CD4-positive, alpha-beta T cell treated with Interleukin-4 for 4 hours (primary cell): Measurements from ENCODE around the gene RNU1-4.
"Not testable (repeated sequence)": the region's sequence is repeated elsewhere in the genome, so short reads cannot be mapped to it uniquely, and the experiment has no call there.

Source experiments
- DNase-seq: peaks from one replicate; pipeline ENCODE4 v3.0.0-alpha.2; 2020

The RNU1-4 gene

DNA sequence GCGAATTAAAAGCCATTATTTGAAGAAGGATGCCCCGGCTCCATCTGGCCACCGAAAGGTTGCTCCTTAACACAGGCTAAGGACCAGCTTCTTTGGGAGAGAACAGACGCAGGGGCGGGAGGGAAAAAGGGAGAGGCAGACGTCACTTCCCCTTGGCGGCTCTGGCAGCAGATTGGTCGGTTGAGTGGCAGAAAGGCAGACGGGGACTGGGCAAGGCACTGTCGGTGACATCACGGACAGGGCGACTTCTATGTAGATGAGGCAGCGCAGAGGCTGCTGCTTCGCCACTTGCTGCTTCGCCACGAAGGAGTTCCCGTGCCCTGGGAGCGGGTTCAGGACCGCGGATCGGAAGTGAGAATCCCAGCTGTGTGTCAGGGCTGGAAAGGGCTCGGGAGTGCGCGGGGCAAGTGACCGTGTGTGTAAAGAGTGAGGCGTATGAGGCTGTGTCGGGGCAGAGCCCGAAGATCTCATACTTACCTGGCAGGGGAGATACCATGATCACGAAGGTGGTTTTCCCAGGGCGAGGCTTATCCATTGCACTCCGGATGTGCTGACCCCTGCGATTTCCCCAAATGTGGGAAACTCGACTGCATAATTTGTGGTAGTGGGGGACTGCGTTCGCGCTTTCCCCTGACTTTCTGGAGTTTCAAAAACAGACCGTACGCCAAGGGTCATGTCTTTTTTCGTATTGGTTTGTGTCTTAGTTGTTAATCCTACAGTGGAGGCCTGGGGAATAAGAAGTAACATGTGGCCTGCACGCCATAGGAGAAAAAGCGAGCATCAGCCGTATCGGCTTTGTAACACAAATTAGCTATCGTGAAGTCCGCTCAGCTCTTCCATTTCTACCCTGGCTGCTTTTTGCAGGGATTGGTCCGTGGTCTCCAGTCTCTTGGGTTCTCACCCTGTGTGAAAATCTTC is at the start of gene RNU1-4:
Gene RNU1-4 (plus strand): TSS at position 470 of the 918 bp plus-strand sequence.
- not testable (repeated sequence) for DNase-seq

DNA sequence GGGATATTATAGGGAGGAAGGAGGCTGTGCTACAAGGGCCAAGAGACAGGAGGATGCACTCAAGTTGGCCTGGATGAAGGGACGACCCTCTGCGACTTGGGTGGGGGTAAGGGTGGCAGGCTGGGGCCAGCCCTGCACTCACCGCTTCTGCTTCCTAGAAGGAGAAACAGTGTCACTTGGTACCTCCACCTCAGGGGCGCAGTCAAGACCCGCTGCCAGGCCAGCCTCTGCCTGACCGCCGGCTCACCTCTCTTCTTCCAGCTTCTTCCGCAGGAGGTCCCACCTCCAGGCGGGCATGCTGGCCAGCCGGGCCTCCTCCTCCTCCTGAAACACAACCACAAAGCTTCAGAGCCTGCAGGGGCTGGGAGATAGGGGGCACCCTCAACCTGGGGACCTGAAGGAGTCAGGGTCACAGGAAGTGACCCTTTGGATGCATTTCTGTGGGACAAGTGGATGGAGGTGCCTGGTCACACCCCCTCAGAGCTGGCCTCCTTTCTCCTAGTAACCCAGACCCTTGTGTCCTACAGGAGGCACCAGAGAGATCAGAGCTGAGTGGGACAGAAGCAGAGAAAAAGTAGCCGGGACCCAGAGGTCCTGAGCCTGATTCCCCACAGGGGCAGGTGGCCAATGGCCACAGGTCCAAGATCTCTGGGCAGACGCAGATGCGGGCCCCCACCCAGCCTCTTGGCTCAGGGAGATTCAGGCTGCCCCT is 49.2 kb upstream of the RNU1-4 start:
- not testable (repeated sequence) for DNase-seq

DNA sequence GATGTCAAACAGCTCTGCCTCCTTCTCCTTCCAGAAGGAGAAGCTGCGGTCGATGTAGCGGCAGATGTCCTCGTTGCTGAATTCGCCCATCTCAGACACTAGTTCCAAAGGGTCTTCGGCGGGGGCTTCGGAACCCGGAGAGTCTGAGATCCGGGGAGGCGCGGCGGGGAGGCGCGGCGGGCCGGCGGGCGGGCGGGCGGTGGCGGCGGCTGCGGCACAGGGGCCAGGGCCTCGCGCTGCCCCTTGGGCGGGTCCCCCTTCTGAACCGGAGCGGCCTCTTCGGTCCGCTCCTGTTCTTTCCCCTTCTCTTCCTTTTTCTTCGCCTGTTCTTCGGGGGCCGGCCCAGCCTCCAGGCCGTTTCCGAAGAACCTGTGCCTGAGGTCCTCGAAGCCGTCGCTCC is 48.0 kb upstream of the RNU1-4 start:
- DNase-seq: not testable (repeated sequence)

DNA sequence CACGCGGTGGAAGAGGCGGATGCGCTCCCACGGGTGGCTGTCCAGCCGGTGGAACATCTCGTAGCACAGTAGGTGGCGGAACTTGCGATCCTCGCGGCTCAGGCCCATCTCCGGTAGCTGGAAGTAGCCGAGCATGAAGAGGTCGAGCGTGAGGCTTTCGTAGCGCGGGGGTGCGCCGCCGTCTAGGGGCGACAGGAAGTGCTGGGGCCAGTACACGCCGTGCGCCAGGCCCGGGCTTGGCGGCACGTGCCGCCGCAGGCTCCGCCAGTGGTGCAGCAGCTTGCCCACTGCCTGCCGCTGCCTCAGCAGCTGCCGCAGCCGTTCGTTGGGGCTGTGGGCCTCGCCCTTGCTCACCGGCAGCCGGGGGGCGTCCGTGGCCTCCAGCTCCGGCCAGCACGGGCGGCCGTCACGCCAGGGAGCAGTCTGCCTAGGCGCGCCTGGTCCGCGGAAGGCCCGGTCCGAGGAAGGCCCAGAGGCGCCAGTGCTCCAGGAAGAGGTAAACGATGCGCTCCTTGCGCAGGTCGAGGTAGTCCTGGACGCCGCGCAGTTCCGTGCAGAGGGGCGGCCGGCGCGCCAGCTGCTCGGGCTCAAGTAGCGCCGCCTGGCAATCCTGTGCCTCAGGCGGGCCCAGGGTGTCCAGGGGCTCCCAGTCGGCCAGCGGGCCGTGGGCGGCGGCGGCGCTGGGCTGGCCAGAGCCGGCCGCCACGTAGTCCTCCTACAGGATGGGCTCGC is 47.4 kb upstream of the RNU1-4 start:
- DNase-seq: not testable (repeated sequence)

DNA sequence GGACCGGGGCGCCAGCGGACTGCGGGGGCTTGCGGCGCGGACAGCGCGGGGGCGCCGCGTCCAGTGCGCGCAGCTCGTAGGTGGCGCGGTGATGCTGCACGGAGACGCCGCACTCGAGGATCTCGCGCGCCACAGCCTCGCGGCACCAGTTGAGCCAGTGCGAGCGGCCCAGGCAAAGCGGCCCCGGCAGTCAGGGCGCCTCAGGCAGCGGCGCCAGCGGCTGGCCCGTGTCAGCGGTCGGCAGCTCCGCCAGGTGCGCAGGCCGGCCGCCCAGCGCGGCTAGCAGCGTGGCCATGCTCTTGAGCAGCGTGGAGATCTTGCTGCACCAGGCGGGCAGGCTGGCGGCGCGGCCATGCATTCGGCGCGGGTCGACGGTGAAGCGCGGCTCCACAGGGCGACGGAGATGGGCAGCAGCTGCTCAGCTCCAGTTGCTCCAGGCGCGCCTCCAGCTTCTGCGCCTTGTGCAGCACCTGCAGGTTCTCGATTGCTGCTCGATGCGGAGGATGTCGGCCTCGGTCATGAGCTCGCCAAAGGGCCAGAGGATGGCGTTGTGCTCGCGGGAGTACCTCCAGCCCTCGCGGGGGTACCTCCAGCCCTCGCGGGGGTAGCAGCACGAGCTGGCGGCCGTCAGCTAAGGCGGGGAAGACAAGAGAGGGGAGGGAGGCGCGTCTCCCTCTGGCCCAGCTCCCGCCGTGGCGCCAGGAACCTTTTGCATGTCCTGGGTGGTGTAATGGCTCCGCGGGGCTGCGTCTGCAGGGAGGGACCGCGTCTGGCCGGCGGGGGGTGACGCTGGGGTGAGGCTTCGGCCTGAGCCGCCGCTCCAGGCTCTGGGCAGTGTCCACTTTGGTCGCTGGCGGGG is 46.6 kb upstream of the RNU1-4 start:
- DNase-seq: not testable (repeated sequence)

DNA sequence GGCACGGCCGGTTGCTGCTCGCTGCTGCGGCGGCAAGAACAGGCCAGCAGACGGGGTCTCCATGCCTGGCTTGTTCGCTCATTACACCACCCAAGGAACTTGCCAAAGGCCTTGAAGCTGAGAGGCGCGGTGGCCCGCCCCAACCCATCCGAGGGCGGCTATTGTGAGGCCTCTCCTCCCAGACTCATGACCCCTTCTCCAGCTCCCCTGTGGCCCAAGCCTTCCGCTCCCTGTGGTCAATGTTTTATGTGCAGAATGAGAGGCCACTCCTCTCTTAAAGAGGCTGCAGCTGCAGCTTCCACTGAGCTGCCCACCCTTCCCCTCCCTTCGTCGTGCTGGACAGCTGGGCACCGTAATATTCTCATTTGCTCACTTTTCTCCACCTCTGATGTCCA is 46.0 kb upstream of the RNU1-4 start:
- not testable (repeated sequence) for DNase-seq

DNA sequence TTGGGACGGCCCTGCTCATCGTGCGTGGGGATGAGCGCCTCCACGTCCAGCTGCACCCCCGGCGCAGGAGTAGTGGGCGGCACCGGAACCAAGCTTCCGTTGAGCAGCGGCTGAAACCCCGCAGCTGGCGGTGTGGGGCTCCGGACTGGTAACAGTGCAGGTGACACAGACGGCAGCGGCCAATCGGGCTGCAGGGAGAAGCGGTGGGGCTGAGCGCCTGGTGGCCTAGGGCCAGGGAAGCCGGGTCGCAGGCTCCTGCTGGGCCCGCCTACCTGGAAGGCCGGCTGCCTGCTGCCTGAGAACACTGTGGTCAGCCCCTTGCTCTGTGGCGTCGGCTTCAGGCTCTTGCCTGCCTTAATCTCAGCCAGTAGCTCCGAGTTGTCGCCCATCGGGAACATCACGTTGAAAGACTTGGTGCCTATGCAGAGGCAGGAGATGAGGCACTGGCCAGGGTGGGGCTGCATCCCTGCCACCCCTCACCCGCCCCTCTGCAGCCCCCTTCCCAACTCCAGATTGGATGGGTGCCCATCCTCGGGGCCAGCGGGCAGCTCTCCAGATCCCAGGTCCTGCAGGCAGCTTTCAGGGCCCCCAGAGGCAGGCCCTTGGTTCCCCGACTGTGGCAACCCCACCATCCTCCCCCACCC is 43.7 kb upstream of the RNU1-4 start:
- not testable (repeated sequence) for DNase-seq

DNA sequence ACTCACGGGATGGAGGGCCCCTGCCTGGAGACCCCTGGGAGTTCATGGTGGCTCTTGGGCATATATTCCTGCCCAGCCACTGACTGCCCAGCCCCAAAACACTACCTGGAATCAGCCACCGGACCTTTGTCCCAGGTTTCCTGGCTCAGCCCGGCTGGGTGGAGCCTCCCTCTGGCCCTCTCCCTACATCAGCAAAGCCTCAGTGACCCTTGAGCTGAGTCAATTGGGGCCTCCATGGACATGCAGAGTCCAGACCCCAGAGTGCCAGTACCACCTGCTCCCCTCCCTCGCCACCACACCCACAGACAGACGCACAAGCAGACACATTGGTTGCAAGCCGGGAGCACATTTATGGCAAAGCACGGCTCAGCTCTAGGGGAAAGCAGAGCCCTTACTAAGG is 43.2 kb upstream of the RNU1-4 start:
- not testable (repeated sequence) for DNase-seq

DNA sequence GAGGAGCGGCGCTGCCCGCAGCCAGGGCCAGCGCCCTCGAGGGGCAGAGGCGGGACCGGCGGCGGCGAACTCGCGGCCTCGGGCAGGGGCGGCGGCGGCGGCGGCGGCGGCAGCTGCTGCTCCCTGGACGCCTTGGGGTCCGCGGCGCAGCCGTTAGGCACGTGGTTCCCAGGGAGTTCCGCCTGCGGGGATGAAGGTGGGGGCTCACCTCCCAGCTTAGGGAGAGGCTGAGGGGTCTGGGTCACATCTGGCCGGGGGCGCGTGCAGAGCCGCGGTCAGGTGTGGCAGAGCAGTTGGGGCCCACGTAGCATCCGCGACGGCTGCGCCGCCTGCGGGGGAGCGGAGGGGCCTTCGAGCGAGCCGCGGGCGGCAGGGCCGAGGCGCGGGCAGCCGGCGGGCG is 40.9 kb upstream of the RNU1-4 start:
- DNase-seq: not testable (repeated sequence)

DNA sequence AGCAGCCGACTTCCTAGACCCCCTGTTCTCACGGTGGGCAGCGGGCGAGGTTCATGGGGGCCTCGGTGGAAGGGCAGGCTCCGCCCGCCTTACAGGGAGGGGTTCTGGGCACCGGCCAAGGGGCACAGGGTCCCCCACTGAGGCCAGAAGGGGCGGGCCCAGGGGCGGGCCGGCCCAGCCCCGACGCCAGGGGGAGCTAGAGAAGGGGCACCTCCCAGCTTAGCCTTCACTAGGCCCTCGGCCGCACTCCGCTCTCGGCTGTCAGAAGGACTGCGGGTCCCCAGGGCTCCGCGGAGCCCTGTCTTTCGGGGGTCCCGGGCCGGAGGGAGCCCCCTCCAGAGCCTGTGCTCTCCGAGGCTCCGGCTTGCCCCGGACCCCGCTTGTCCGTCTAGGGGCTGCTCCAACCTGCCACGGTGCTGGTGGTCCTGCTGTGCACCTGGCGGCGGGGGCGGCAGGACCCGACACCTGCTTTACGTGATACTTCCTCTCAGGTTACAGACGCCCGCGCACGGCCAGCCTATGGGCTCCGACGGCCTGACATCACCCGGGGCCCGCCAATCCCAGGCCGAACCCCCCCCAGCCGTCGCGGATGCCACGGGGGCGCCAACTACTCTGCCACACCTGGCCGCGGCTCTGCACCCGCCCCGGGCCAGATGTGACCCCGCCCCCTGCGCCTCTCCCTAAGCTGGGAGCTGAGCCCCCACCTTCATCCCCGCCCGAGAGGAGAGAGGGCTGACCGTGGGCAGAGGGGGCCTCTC is 40.0 kb upstream of the RNU1-4 start:
- not testable (repeated sequence) for DNase-seq

DNA sequence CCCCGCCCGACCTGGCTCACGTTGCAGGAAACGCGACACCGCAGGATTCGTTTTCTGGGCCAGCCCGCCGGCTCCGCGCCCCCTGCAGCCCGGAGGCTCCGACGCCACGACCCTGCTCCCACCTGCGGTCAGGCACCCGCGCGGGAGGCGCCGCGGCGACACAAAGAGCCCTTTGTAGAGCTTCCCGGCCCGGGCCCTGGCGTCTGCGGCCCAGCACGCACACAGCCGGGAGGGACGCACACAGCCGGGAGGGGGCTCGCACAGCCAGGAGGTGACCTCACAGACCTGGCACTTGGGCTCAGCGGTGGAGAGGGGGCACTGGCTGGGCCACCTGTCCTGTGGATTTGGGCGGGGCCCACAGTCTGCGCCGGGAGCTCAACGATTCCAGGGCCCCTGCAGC is 39.1 kb upstream of the RNU1-4 start:
- not testable (repeated sequence) for DNase-seq

DNA sequence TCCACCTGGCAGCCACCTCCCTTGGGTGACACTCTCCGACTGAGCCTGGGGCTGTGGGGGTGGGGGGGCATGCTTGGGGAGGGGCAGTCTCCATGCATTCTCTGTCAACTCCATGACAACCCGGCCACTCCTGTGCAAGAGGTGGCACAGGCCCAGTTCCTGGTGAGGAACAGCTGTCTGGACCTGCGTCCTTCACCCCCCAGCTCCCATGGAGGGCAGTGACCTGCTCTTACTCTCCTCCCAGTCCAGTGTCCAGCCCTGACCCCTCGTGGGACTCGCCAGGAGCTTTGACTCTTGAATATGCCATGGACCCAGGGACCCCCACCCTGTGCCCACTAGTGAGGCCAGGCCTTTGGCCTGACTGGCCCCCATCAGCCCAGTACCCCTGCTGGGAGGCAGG is 38.0 kb upstream of the RNU1-4 start:
- not testable (repeated sequence) for DNase-seq

DNA sequence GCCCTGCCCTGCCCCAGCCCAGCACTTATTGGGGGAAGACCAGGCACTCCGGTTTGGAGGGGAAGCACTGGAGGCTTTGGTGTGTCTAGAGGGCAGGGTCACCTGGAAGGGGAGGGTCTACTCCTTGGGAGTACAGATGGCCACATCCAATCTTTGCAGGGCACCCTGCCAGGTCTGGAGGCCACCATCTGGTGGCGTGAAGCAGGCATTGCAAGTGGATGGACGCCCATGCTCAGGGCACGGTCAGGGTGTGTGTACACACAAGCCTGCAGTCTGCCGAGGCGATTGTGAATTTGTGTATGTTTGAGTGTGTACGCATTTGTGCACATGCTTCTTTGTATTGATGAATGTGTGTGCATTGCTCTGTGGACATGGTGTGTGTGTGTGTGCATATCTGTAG is 37.2 kb upstream of the RNU1-4 start:
- DNase-seq: not testable (repeated sequence)

DNA sequence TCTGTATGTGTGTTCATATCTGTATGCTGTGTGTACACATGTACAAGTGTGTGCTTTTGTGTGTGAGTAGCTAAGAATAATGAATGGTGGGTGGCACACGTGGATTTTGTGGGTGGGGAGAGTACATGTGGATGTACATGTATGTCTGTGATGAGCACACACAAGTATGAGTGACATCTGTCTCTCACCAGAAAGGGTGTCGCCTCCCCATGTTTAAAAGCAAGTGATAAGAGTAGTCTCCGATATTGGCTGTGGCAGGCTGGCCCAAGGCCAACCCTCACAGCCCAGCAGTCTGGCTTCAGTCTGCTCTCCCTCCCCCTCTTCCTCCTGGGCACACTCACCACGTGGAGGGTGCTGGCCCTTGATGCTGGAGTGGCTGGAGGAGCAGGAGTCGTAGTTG is 36.7 kb upstream of the RNU1-4 start:
- not testable (repeated sequence) for DNase-seq

DNA sequence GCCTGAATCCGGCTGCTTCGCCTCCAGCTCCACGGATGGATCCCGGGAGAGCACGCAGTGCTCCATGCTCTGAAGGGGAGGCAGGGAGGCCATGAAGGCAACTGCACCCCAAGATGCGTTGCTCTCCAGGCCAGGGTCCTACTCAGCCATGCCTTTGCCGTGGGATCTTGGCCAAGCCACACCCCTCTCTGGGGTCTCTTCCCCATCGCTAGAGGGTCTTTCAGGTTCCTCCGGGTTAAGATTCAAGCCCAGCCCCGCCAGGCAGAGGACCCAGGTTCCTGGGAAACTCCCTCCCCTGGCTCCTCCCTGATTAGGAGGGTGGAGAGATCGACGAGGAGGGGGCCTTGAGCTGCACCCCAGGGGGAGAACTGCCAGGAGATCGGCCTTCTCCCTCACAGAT is 36.2 kb upstream of the RNU1-4 start:
- not testable (repeated sequence) for DNase-seq

DNA sequence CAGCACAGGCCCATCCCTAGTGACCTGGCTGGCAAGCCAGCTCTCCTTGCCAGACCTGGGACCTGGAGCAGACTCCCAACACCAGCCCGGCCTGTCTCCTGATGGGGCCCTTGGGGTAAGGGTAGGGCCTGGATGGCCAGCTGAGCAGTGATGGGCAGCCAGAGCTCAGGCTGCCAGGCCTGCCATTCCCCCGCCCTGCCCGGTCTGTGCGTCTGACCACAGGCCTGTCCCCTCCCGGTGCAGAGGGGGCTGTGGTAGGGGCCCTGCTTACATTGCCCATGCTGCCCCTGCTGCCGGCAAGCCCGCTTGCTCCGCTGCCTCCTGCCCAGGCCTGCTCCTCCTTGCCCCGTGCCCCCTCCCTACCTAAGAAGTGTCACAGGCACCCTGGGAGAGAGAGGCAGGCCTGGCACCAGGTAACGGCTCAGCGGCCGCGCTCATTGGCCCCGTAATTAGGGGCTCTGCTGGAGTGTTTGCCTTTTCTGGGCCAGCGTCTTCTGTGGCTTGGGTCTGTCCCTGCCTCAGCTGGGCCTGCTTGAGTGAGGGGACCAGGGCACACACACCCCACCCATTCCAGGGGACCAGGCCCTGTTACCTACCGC is 35.7 kb upstream of the RNU1-4 start:
- not testable (repeated sequence) for DNase-seq

DNA sequence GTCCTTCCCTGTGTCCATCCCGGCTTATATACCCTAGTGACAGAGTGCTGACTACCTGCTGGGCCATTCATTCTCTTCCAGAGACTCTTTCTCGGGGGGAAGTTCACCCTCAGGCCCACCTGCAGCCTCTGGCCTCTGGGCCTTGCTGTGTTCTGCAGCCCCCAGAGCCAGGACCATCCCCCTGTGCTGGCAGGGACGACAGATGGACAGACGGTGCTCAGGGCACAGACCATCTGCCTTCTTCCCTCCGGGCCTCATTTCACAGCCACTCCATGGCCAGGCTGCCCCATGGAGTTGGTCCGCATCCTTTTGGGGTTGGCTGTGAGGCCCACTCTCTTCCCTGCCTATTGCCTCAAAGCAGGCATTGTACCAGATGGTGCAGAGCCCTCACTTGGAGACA is 34.0 kb upstream of the RNU1-4 start:
- DNase-seq: not testable (repeated sequence)

DNA sequence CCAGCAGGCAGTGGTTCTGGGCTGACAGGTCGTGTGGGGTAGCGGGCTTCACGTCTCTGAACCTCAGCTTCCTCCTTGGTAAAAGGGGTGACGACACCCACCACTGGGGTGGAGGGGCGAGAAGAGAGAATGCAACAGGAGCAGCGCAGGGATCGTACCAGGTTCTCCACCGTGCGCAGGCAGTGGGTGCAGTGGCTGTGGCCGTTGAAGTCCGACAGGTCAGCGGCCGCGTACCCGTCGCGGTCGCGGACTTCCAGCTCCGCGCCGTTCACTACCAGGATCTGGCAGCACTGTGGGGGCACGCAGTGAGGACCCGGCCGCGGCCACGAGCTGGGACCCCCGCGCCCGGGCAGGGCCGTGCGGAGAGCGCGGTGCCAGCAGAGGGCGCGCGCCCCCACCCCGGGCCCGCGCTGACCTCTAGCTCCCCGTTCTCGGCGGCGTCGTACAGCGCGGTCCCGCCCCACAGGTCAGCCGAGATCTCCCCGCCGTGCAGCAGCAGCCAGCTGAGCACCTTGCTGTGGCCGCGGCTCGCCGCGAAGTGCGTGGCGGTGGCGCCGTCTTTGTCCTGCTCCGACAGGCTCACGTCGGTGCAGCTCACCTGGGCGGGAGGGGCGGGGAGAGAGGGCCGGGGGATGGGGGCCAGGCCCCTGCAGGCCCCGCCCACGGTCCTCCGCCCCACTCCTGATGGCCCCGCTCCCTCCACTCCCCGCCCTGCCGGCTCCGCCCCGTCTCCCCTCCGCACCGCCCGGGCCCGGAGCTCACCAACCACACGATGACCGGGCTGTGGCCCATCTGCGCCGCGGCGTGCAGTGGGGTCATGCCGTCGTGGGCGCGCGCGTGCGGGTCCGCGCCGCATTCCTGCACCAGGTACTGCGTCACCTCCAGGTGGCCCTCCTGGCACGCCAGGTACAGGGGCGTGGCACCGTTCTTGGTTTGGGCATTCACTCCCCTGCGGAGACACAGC is 32.9 kb upstream of the RNU1-4 start:
- not testable (repeated sequence) for DNase-seq

DNA sequence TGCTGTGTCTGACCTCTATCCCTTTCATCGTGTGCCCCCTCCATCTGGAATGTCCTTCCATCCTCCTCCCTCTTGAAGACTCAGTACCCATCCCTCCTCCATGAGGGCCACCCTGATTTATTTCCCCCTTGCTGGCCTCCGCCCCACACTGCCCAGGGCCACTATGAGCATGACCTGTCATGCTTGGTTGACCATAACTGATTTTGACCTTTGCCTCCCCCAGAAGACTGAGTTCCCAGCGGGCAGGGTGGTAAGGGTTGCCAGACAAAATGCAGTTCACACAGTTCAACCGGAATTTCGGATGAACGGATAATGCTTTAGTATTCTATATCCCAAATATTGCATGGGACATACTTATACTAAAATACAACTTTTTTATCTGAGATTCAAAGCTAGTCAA is 31.6 kb upstream of the RNU1-4 start:
- not testable (repeated sequence) for DNase-seq
